ENCODE results near the gene CEP350.
"Not testable (repeated sequence)": the region's sequence is repeated elsewhere in the genome, so short reads cannot be mapped to it uniquely, and the experiment has no call there.

The CEP350 gene

DNA sequence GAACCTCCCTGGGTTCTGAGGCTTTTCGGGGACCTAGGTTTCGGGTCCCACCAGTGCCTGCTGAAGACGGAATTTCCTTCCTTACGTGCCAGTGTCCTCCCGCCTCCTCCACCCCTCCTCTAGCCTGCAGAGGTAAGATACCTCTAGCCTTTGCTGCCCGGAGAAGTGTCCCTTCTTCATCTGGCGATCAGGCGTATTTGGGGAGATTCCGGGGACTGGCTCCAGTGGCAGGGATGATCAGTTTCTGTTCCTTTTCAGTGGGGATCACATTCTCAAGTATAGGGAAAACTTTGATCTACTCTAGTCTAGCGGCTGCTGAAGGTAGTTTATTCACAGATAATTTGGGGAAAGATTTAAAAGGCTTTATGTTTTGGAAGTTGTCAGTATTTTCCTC lies 674 bp downstream of the CEP350 start:
- no peak for DNase-seq (ENCODE audit: extremely low read depth, low read depth)
- TF ChIP-seq, protein P1, sequence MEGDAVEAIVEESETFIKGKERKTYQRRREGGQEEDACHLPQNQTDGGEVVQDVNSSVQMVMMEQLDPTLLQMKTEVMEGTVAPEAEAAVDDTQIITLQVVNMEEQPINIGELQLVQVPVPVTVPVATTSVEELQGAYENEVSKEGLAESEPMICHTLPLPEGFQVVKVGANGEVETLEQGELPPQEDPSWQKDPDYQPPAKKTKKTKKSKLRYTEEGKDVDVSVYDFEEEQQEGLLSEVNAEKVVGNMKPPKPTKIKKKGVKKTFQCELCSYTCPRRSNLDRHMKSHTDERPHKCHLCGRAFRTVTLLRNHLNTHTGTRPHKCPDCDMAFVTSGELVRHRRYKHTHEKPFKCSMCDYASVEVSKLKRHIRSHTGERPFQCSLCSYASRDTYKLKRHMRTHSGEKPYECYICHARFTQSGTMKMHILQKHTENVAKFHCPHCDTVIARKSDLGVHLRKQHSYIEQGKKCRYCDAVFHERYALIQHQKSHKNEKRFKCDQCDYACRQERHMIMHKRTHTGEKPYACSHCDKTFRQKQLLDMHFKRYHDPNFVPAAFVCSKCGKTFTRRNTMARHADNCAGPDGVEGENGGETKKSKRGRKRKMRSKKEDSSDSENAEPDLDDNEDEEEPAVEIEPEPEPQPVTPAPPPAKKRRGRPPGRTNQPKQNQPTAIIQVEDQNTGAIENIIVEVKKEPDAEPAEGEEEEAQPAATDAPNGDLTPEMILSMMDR (IDR thresholded peaks at IDR 0.05; ENCODE audit: low read depth, low read length, missing control alignments) = no peak
- peak overlapping the region; percentile 82 for H3K4me3 ChIP-seq (replicated peaks; ENCODE audit: low read depth, low read length)

DNA sequence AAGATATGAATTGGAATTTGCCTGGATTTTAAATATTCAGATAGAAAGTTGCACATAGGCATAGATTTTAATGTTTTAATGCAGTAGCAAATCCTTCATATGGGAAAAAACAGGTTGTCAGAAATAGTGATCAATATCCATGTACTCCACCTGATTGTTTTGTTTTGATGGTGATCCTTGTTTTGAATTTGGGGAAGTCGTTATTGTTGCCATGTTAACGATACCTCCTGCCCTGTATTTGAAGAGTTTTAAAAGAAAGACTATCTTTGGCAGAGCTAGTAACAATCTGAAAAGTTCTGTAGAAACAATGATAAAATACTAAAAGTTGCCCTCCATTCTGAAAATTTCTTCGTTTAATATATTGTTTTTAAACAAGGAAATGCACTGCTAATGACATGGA lies 1.1 kb downstream of the CEP350 start:
- DNase-seq (ENCODE audit: extremely low read depth, low read depth) = no peak
- TF ChIP-seq, protein P1 (IDR thresholded peaks at IDR 0.05; ENCODE audit: low read depth, low read length, missing control alignments) = no peak
- peak overlapping the region; percentile 82 for H3K4me3 ChIP-seq (replicated peaks; ENCODE audit: low read depth, low read length)

DNA sequence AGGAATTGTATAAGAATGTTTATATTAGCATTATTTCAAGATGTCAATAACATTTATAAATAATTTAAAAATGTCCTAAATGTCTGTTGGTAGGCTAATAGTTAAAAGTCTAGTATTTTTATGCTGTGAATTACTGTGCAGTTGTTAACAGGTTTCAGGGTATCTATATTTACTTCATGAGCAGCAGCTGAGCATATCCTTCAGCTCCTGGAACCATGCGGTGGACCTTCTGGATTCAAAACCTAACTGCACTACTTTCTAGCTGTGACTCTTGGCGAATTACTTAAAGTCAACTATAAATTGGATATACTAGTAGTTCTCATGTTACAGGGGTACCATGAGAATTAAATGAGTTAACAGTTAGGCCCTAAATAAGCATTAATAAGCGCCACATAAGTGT lies 3.7 kb downstream of the CEP350 start:
- no peak for DNase-seq (ENCODE audit: extremely low read depth, low read depth)
- H3K4me3 ChIP-seq (replicated peaks; ENCODE audit: low read depth, low read length) = no peak overlapping the region

DNA sequence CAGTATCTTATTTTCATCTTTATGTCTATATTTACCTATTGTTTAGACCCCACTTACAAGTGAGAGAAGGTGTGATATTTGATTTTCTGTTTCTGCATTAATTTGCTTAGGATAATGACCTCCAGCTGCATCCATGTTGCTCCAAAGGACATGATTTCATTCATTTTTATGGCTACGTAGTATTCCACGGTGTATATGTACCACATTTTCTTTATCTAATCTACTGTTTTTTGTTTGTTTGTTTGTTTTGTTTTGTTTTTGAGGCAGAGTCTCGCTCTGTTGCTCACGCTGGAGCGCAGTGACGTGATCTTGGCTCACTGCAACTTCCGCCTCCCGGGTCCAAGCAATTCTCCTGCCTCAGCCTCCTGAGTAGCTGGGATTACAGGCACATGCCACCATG lies 7.6 kb downstream of the CEP350 start:
- not testable (repeated sequence) for DNase-seq (ENCODE audit: extremely low read depth, low read depth); H3K4me3 ChIP-seq (replicated peaks; ENCODE audit: low read depth, low read length)

More for the DNA sequence above, 3.7 kb downstream of the CEP350 start:
- TF ChIP-seq, protein P1 (IDR thresholded peaks at IDR 0.05; ENCODE audit: low read depth, low read length, missing control alignments) = no peak

DNA sequence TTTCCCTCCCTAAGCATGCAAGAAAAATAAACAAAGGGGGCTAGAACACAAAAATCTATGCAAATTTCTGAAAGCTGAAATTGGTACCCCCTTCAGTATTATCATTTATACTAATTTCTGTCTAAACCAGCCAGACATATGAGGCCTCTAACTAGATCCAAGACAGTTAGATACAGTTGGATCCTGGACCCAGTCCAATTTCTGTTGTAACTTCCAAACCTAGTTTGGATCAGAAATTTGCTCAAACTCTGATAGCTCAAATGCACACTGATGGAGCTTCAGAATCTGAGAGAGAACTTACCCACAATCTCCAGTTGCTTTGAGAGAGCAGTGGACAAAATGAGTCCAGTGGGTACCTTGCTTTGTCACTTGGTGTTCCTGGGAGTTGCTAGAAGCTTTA lies 11.9 kb downstream of the CEP350 start:
- TF ChIP-seq, protein P1 (IDR thresholded peaks at IDR 0.05; ENCODE audit: low read depth, low read length, missing control alignments) = no peak
- DNase-seq (ENCODE audit: extremely low read depth, low read depth) = no peak
- no peak overlapping the region for H3K4me3 ChIP-seq (replicated peaks; ENCODE audit: low read depth, low read length)

DNA sequence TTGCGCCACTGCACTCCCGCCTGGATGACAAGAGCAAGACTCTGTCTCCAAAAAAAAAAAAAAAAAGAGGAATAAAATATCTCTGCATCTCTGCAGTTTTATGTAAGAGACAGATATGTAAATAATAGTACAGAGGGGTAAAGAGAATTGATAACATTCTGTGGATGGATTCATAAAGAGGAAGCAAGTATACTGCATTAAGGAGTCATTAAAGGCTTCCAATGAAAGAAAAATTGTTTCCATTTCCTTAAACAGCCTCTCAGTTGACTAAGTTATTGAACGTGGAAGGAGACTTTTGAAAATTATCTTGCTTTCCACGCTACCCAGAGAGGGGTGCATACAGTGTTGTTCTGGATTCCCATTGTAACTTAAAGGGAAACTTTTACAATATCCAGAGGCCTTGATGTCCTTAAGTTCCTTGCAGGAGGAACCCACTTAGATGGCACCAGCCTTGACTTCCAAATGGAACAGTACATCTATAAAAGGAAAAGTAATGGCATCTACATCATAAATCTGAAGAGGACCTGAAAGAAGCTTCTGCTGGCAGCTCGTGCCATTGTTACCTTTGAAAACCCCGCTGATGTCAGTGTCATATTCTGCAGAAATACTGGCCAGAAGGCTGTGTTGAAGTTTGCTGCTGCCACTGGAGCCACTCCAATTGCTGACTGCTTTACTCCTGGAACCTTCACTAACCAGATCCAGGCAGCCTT lies 13.8 kb downstream of the CEP350 start:
- TF ChIP-seq, protein P1 (IDR thresholded peaks at IDR 0.05; ENCODE audit: low read depth, low read length, missing control alignments) = no peak
- H3K4me3 ChIP-seq (replicated peaks; ENCODE audit: low read depth, low read length) = no peak overlapping the region
- no peak for DNase-seq (ENCODE audit: extremely low read depth, low read depth)

DNA sequence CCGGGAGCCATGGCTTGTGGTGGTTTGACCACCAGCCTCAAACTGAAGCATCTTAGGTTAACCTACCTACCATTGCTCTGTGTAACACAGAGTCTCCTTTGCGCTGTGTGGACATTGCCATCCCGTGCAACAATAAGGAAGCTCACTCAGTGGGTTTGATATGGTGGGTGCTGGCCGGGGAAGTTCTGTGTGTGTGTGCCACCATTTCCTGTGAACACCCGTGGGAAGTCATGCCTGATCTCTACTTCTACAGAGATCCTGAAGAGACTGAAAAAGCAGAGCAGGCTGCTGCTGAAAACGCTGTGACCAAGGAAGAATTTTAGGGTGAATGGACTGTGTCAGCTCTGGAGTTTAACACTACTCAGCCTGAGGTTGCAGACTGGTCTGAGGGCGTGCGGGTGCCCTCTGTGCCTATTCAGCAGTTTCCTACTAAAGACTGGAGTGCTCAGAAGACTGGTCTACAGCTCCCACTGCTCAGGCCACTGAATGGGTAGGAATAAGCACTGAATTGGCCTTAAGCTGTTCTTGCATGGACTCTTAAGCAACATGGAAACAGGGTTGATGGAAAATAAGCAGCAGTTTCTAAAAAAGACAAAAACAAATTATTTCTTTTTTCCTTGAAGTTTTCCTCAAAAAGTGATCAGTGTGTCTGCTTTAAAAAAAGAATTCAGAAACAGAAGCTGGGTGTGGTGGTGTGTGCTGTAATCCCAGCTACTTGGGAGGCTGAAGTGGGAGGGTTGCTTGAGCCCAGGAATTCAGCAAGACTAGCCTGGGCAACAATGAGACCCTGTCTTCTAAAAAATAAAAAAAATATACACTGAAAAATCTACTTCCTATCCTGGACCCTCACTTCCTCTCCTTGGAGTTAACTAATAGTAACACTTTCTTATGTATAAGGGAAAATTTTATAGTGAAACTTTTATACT lies 14.6 kb downstream of the CEP350 start:
- no peak overlapping the region for H3K4me3 ChIP-seq (replicated peaks; ENCODE audit: low read depth, low read length)
- DNase-seq (ENCODE audit: extremely low read depth, low read depth) = no peak
- TF ChIP-seq, protein P1 (IDR thresholded peaks at IDR 0.05; ENCODE audit: low read depth, low read length, missing control alignments) = no peak

All from HFF-Myc (cell line).